Stimulated activated effector memory CD8-positive, alpha-beta T cell treated with anti-CD3 and anti-CD28 coated beads, Interleukin-12 subunit alpha, Interleukin-12 subunit beta, amount 100 ng/mL, for 72 hours (primary cell): ENCODE data around the gene XPO6.

ENCODE experiments used
- ATAC-seq: fragments of 150-1000 bp; cut with Tn5 transposase; 2 replicates; pipeline ENCODE4 v1.10.0; 2021
- DNase-seq, 2 donors: peaks; one replicate each; pipeline ENCODE4 v3.0.0; 2021 to 2022; ENCODE audit warnings: low spot score in 2 of 2
- H3K27ac Mint-ChIP-seq: one replicate; pipeline ENCODE4 v1.8.0; 2022; ENCODE audit warnings: mild to moderate bottlenecking, mixed read lengths
- H3K36me3 Mint-ChIP-seq: one replicate; pipeline ENCODE4 v1.8.0; 2022; ENCODE audit warnings: mild to moderate bottlenecking, mixed read lengths
- H3K4me1 Mint-ChIP-seq: one replicate; pipeline ENCODE4 v1.8.0; 2022; ENCODE audit warnings: mixed read lengths
- H3K4me3 Mint-ChIP-seq: one replicate; pipeline ENCODE4 v1.8.0; 2022; ENCODE audit warnings: mild to moderate bottlenecking, mixed read lengths
- H3K9me3 Mint-ChIP-seq: one replicate; pipeline ENCODE4 v1.8.0; 2022; ENCODE audit warnings: mixed read lengths

XPO6 gene

DNA sequence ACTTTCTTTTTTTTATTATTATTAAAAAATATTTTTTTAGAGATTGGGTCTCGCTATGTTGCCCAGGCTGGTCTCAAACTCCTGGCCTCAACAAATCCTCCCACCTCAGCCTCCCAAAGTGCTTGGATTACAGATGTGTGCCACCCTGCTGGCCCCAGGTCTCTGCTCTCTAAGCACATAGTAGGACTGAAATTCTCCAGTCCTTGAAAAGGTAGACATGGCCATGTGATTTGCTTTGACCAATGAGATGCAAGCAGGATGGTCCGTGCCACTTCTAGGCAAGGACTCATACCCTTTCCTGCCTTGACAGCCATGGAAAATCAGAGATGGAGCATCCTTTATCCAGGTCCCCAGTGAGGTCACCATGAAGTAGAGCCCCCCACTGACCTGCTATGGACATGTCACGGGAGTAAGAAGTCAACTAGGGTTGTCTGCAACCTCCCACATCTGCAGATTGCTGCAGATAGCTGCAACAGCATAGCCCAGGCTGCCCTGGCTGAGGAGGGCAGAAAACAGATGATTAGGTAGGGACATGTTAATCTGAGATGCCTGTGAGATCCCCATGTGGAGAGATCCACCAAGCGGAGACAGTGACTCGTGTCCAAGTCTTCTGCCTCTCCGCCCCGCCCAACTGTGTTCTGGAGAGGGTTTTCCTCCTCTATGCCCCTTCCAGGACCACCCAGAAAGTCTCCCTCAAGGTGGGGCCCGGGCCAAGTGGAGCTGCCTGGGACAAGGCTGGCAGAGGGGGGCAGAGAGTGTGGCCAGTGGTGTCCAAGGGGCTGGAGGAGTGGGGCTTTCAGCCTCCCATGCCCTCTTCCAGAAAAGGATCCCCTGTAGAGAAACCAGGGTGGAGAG, 159.3 kb downstream of the XPO6 start:
- H3K4me1 Mint-ChIP-seq: peaks cover 7% of the 10 kb centered on the region
- ATAC-seq (no peak), DNase-seq (no peak)
- no peak overlapping the region for H3K27ac Mint-ChIP-seq
- peaks cover 4% of the 10 kb centered on the region for H3K9me3 Mint-ChIP-seq
- H3K36me3 Mint-ChIP-seq: no peaks in the 10 kb centered on the region
- H3K4me3 Mint-ChIP-seq: no peak overlapping the region

DNA sequence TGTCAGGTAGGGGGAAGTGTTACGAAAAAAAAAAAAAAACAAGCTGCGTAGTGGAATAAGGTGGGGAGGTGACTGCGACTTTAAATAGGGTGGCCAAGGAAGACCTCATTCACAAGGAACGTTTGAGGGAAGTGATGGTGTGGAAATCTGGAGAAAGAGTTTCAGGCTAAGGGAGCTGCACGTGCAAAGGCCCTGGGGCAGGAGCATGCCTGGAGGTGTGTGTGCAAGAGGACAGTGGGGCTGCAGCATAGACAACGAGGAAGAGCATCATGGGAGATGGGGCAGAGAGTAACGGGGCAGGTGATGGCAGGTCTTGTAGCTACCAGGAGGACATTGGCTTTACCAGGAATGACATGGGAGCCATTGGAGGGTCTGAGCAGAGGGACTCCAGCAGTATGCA, 160.3 kb downstream of the XPO6 start:
- H3K4me1 Mint-ChIP-seq: peaks cover 7% of the 10 kb centered on the region
- no peak overlapping the region for H3K4me3 Mint-ChIP-seq

More for the DNA sequence above, 160.3 kb downstream of the XPO6 start:
- Mint-ChIP-seq H3K9me3 (peaks cover 4% of the 10 kb centered on the region), H3K27ac (no peak overlapping the region), H3K36me3 (no peaks in the 10 kb centered on the region)
- ATAC-seq: no peak
- DNase-seq: no peak
